K562 (cell line): ENCODE data around the gene PPCDC. TPM values are rescaled to one million over a fixed set of nuclear protein-coding genes. Genes with fewer than 3 reads are reported as not detected.

ENCODE experiments used
- ATAC-seq: fragments of 200-7000 bp; cut with Tn5 transposase; 3 replicates; pipeline ENCODE4 v1.9.1; 2020; ENCODE audit warnings: moderate library complexity
- BruUV-seq: library from RNA; stranded (reverse); fragments of 400-500 nt; replicated peaks from 2 replicates; lab custom pipeline; 2021; lab: Mats Ljungman, UMichigan
- CTCF ChIA-PET: fragments of 300-600 bp; formaldehyde crosslinking; extraction: SDS; loops from one replicate; lab custom pipeline; 2021; ENCODE audit warnings: low intra/inter-chr PET ratio; lab: Yijun Ruan, JAX
- POLR2A ChIA-PET: fragments of 300-600, 350-650 bp; sonication (Branson Sonifier 250); formaldehyde crosslinking; extraction: SDS; loops from one replicate; lab custom pipeline; 2021; ENCODE audit warnings: antibody characterized with exemption, inconsistent platforms; lab: Yijun Ruan, JAX
- DNase-seq, 4 experiments: peaks; one replicate each; pipeline versions ENCODE4 v3.0.0 to v3.0.0-alpha.2; 2011 to 2018; ENCODE audit warnings: low spot score in 3 of 4, mixed read lengths in 3 of 4; ENCODE audit errors: extremely low read depth in 1 of 4
- FAIRE-seq: peaks from 2 replicates; lab custom pipeline; 2011; peaks lifted over from hg19 to GRCh38; lab: Jason Lieb, UNC
- H2AFZ ChIP-seq: 2 replicates; pipeline ENCODE4 v1.6.0; 2011; ENCODE audit warnings: low read depth, low read length, control low read depth, inconsistent platforms
- H3K27ac ChIP-seq: fragments of 200-600 bp; 3 replicates; pipeline ENCODE4 v1.8.0; 2011; ENCODE audit warnings: low read depth, mild to moderate bottlenecking, control low read depth, inconsistent platforms, low read length, moderate library complexity, mixed read lengths; ENCODE audit errors: extremely low read depth
- H3K27me3 ChIP-seq, 2 experiments: fragments of 300-600 bp in 1 of 2; 2 replicates in 1 of 2; 3 replicates in 1 of 2; pipeline versions ENCODE4 v1.6.0 to v1.8.0; 2011; ENCODE audit warnings: inconsistent platforms in 2 of 2, low read length in 2 of 2, mild to moderate bottlenecking in 1 of 2, mixed read lengths in 1 of 2, moderate library complexity in 1 of 2; ENCODE audit not compliant: control insufficient read depth in 2 of 2, insufficient read depth in 2 of 2
- H3K36me3 ChIP-seq: fragments of 300-600 bp; 3 replicates; pipeline ENCODE4 v1.8.0; 2011; ENCODE audit warnings: mild to moderate bottlenecking, low read length, inconsistent platforms; ENCODE audit not compliant: control insufficient read depth, insufficient read depth
- H3K4me1 ChIP-seq, 2 experiments: fragments of 200-600 bp in 1 of 2; replicated peaks in 1 of 2; 2 replicates in 1 of 2; 3 replicates in 1 of 2; pipeline versions ENCODE4 v1.5.1 to v1.8.0; 2011; ENCODE audit warnings: inconsistent platforms in 2 of 2, low read length in 2 of 2, mild to moderate bottlenecking in 1 of 2, mixed read lengths in 1 of 2, moderate library complexity in 1 of 2; ENCODE audit not compliant: control insufficient read depth in 2 of 2, insufficient read depth in 2 of 2
- H3K4me2 ChIP-seq: 2 replicates; pipeline ENCODE4 v1.6.1; 2011; ENCODE audit warnings: low read length, control low read depth, inconsistent platforms, mixed read lengths; ENCODE audit not compliant: insufficient read depth
- H3K4me3 ChIP-seq: fragments of 200-600 bp; sonication (generic), shearing (Covaris generic); 2 replicates; pipeline ENCODE4 v1.5.1; 2016; ENCODE audit warnings: control low read depth, inconsistent platforms
- H3K79me2 ChIP-seq: fragments of 200-600 bp; 3 replicates; pipeline ENCODE4 v1.8.0; 2011; ENCODE audit warnings: low read length, inconsistent platforms; ENCODE audit not compliant: control insufficient read depth, insufficient read depth
- H3K9ac ChIP-seq, 2 experiments: 2 replicates each; pipeline versions ENCODE4 v1.6.0 to v1.6.1; 2011; ENCODE audit warnings: low read depth in 2 of 2, low read length in 2 of 2, control low read depth in 1 of 2, inconsistent platforms in 1 of 2, mild to moderate bottlenecking in 1 of 2, mixed read lengths in 1 of 2; ENCODE audit not compliant: insufficient read depth in 1 of 2
- H3K9me1 ChIP-seq: one replicate; pipeline ENCODE4 v1.6.0; 2011; ENCODE audit warnings: inconsistent platforms, mild to moderate bottlenecking, low read length, moderate library complexity; ENCODE audit not compliant: control insufficient read depth, insufficient read depth
- H3K9me3 ChIP-seq: replicated peaks from 2 replicates; pipeline ENCODE4 v1.5.1; 2011; ENCODE audit warnings: low read depth, low read length, inconsistent platforms; ENCODE audit not compliant: control insufficient read depth, insufficient read depth
- H4K20me1 ChIP-seq: replicated peaks from 2 replicates; pipeline ENCODE4 v1.6.1; 2011; ENCODE audit warnings: low read length, inconsistent platforms, mixed read lengths; ENCODE audit not compliant: control insufficient read depth, insufficient read depth
- SPI1 ChIP-seq: IDR thresholded peaks from 2 replicates; pipeline ENCODE4 v1.6.1; 2011; ENCODE audit warnings: low read depth, low read length, control low read depth, borderline replicate concordance
- ZNF431 ChIP-seq: sonication (generic); formaldehyde crosslinking; IDR thresholded peaks from 2 replicates; pipeline ENCODE4 v1.8.0; 2022; ENCODE audit warnings: mild to moderate bottlenecking, missing genetic modification reagents
- ZSCAN29 ChIP-seq: fragments of 450-650 bp; IDR thresholded peaks from 2 replicates; pipeline ENCODE4 v1.6.1; 2017
- WGBS: fragments of 100-300 bp; shearing (Covaris generic); methylation state at CpG from one replicate; pipeline ENCODE4 v1.1.6; 2016; ENCODE audit warnings: low coverage, mixed read lengths; ENCODE audit not compliant: insufficient coverage; ENCODE audit errors: missing lambda C conversion rate; 5-methylcytosine and 5-hydroxymethylcytosine counted together
- in situ Hi-C: fragments of 300-500 bp; cut with MboI; formaldehyde crosslinking; loops from 4 replicates; pipeline ENCODE4 v1.15.0; 2018; ENCODE audit warnings: inconsistent platforms, mixed read lengths
- intact Hi-C: fragments of 100-400 bp; cut with micrococcal nuclease; formaldehyde crosslinking; loops from 2 replicates; pipeline ENCODE4 v1.14.2; 2022
- polyA plus RNA-seq, 8 experiments: library from polyadenylated mRNA; depleted of rRNA in 4 of 8; stranded (reverse) in 5 of 8; unstranded in 3 of 8; fragments of >200 nt; fragmentation: Nextera tagmentation in 2 of 8; fragmentation: Illumina TruSeq in 1 of 8; extraction: Ambion mirVana in 2 of 8; extraction: Trizol in 1 of 8; gene quantifications; 2 replicates each; pipeline versions ENCODE4 v1.2.1 to v1.2.3, GENCODE V29; 2011 to 2014; ENCODE audit warnings: inconsistent platforms in 1 of 8, missing spikeins in 1 of 8
- total RNA-seq, 7 experiments: library from RNA; depleted of rRNA in 6 of 7; stranded (reverse); fragments of >200 nt in 6 of 7; fragmentation: Illumina TruSeq in 2 of 7; extraction: Trizol in 2 of 7; gene quantifications; 2 replicates each; pipeline versions ENCODE4 v1.2.1 to v1.2.3, GENCODE V29; 2011 to 2021; ENCODE audit warnings: low replicate concordance in 1 of 7
- TF ChIP-seq, protein P1 (sequence below): sonication (generic); formaldehyde crosslinking; IDR thresholded peaks from 2 replicates; pipeline ENCODE4 v1.8.0; 2022; ENCODE audit warnings: mild to moderate bottlenecking, low read depth, missing genetic modification reagents

The PPCDC gene
- total and polyA plus RNA-seq, 9 of the 15 experiments (the other 6 are each of a cell fraction or from before 2014, with no cell fraction given) = 10.9 to 53.6 (median 16.7) TPM

DNA sequence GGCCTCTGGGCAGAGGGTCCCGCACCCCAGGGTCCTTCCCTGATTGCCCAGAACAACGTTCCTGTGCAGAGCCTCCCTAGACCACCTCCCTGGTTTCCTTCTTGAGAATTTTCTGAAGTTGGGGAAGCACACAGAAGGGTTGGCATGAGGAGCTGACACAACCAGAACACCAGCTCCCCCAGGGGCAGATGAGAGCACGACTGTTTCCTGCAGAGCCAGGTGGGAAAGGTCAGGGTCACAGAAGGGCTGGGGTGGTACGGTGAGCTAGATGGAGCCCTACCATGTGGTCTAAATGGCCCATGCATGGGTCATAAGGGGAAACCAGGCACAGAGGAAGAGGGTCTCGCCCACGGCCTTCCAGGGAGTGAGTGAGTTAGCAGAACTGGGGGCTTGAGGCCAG is 10.4 kb downstream of the PPCDC start:
- Histone ChIP-seq H4K20me1 (no peaks in the 10 kb centered on the region), H2AFZ (no peak overlapping the region), H3K79me2 (no peaks in the 10 kb centered on the region), H3K36me3 (peaks cover 4% of the 10 kb centered on the region; the same call in 1 of the 3 replicates), H3K4me3 (no peak overlapping the region), H3K4me2 (no peak overlapping the region), H3K27ac (no peak overlapping the region), H3K4me1 (peaks cover 19 to 36% of the 10 kb centered on the region in 2 experiments), H3K9me1 (no peaks in the 10 kb centered on the region), H3K9me3 (no peaks in the 10 kb centered on the region), H3K9ac (peak overlapping the region in 1 of 2 experiments; percentile 49; a peak in 1 of 4 replicates), H3K27me3 (no peaks in the 10 kb centered on the region)
- ATAC-seq = no peak
- CTCF ChIA-PET = interaction anchor here (2.0 kb wide), 1 partner anchor 171 kb away, joined by 5 read pairs; no protein-coding TSS in a partner anchor
- intact Hi-C loops = no loop called here
- in situ Hi-C loops = no loop called here
- POLR2A ChIA-PET = interaction anchor here (0.8 to 1.9 kb wide), 6 partner anchors 9 to 358 kb away, joined by 3 to 9 read pairs (median 4); no protein-coding TSS in a partner anchor
- FAIRE-seq = no peak
- BruUV-seq = no TSS peak
- 80% methylated on average over 6 of the region's 6 CpGs for WGBS
- TF ChIP-seq, protein P1, sequence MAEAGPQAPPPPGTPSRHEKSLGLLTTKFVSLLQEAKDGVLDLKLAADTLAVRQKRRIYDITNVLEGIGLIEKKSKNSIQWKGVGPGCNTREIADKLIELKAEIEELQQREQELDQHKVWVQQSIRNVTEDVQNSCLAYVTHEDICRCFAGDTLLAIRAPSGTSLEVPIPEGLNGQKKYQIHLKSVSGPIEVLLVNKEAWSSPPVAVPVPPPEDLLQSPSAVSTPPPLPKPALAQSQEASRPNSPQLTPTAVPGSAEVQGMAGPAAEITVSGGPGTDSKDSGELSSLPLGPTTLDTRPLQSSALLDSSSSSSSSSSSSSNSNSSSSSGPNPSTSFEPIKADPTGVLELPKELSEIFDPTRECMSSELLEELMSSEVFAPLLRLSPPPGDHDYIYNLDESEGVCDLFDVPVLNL (CRISPR knock-in tag) = 0 out of 2 replicates have a peak, but pooled peaks have one; percentile 17
- TF ChIP-seq ZNF431 (CRISPR knock-in tag) = no peak
- DNase-seq = no peak

DNA sequence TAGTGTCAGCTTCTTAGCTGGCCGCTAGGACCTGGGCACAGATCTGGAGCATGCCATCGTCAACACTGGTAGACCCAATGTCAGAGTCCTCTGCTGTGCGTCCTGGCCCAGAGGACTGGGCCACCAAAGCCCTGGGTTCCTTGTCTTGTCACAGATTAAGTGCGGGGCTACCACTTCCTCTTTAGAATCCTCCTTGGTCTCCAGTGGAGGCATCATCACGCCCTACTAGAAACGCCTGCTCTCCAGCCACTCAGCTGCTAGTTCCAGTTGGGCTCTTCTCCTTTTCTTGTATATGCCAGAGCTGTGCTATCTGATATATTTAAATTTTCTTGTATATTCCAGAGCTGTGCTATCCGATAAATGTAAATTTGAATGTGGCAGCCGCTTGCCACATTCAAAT is 11.2 kb downstream of the PPCDC start:
- Histone ChIP-seq H4K20me1 (no peaks in the 10 kb centered on the region), H3K36me3 (peaks cover 4% of the 10 kb centered on the region; the same call in 1 of the 3 replicates), H3K27ac (no peak overlapping the region), H3K4me2 (no peak overlapping the region), H3K9me3 (no peaks in the 10 kb centered on the region), H3K27me3 (no peaks in the 10 kb centered on the region)
- in situ Hi-C loops = no loop called here
- BruUV-seq = no TSS peak
- CTCF ChIA-PET = interaction anchor here (2.0 kb wide), 1 partner anchor 170 kb away, joined by 5 read pairs; no protein-coding TSS in a partner anchor
- ATAC-seq = no peak
- no peak for DNase-seq
- no peak for TF ChIP-seq ZSCAN29
- peak; percentile 80 for TF ChIP-seq SPI1
- TF ChIP-seq, all 486 proteins: peak for 1
- Histone ChIP-seq H2AFZ (no peak overlapping the region), H3K79me2 (no peaks in the 10 kb centered on the region), H3K4me3 (no peak overlapping the region), H3K9me1 (no peaks in the 10 kb centered on the region), H3K4me1 (peaks cover 19 to 37% of the 10 kb centered on the region in 2 experiments), H3K9ac (0 out of 4 replicates have a peak overlapping the region, but pooled peaks of 1 of the 2 experiments have one; percentile 14)
- FAIRE-seq = no peak
- POLR2A ChIA-PET = interaction anchor here (1.0 to 1.9 kb wide), 3 partner anchors 8 to 358 kb away, joined by 3 to 9 read pairs (median 3); no protein-coding TSS in a partner anchor
- 84% methylated on average over 8 of the region's 8 CpGs for WGBS
- intact Hi-C loops = no loop called here
